Activated B cell treated with CpG ODN at 0.5 μM for 24 hours (primary cell): ENCODE results near the gene BANP. TPM values are rescaled to one million over a fixed set of nuclear protein-coding genes. Genes with fewer than 3 reads are reported as not detected.
"Not testable (repeated sequence)": the region's sequence is repeated elsewhere in the genome, so short reads cannot be mapped to it uniquely, and the experiment has no call there.

Source experiments
- ATAC-seq: fragments of 200-7000 bp; cut with Tn5 transposase; one replicate; pipeline ENCODE4 v1.10.0; 2021; ENCODE audit warnings: low read depth, mild to moderate bottlenecking, moderate library complexity
- CTCF ChIA-PET: fragments of 350-600 bp; sonication (Branson Sonifier 250); formaldehyde crosslinking; loops from one replicate; lab custom pipeline; 2021; ENCODE audit warnings: antibody characterized with exemption; lab: Charles Lee
- POLR2A ChIA-PET: fragments of 350-600 bp; sonication (Branson Sonifier 250); formaldehyde crosslinking; loops from one replicate; lab custom pipeline; 2021; ENCODE audit warnings: antibody characterized with exemption; lab: Charles Lee
- DNase-seq: peaks from one replicate; pipeline ENCODE4 v3.0.0; 2022
- H3K27ac Mint-ChIP-seq: one replicate; pipeline ENCODE4 v1.8.0; 2020; ENCODE audit warnings: mixed read lengths
- H3K27me3 Mint-ChIP-seq: one replicate; pipeline ENCODE4 v1.8.0; 2021; ENCODE audit warnings: mixed read lengths
- H3K36me3 Mint-ChIP-seq: one replicate; pipeline ENCODE4 v1.8.0; 2021; ENCODE audit warnings: low read depth, mixed read lengths
- H3K4me1 Mint-ChIP-seq: one replicate; pipeline ENCODE4 v1.8.0; 2021; ENCODE audit warnings: mixed read lengths
- H3K4me3 Mint-ChIP-seq: one replicate; pipeline ENCODE4 v1.8.0; 2020; ENCODE audit warnings: mild to moderate bottlenecking, mixed read lengths
- H3K9me3 Mint-ChIP-seq: one replicate; pipeline ENCODE4 v1.8.0; 2020; ENCODE audit warnings: mixed read lengths
- CTCF ChIP-seq: fragments of 200-600 bp; IDR thresholded peaks from one replicate; pipeline ENCODE4 v1.8.0; 2022; ENCODE audit warnings: antibody characterized with exemption, mild to moderate bottlenecking
- intact Hi-C: fragments of 100-400 bp; cut with micrococcal nuclease; formaldehyde crosslinking; loops from one replicate; pipeline ENCODE4 v1.15.1; 2024
- total RNA-seq: library from RNA; stranded (reverse); gene quantifications from 2 replicates; pipeline ENCODE4 v1.2.3, GENCODE V29; 2022

BANP gene
- total RNA-seq, 1 donor from 2014 or later, result 72.3 TPM

GRCh38 chr16:88015806-88016140 is 64.5 kb downstream of the BANP start:
- no peak for DNase-seq
- no peak overlapping the region for H3K4me3 Mint-ChIP-seq
- CTCF ChIA-PET, result no interaction called here
- intact Hi-C loops, result no loop called here
- no peaks in the 10 kb centered on the region for H3K27me3 Mint-ChIP-seq
- POLR2A ChIA-PET, result no interaction called here
- ATAC-seq, result no peak
- H3K9me3 Mint-ChIP-seq, result no peaks in the 10 kb centered on the region
- H3K27ac Mint-ChIP-seq, result no peak overlapping the region
- TF ChIP-seq CTCF, result no peak
- H3K36me3 Mint-ChIP-seq, result peaks cover 77% of the 10 kb centered on the region
- H3K4me1 Mint-ChIP-seq, result peaks cover 2% of the 10 kb centered on the region

DNA sequence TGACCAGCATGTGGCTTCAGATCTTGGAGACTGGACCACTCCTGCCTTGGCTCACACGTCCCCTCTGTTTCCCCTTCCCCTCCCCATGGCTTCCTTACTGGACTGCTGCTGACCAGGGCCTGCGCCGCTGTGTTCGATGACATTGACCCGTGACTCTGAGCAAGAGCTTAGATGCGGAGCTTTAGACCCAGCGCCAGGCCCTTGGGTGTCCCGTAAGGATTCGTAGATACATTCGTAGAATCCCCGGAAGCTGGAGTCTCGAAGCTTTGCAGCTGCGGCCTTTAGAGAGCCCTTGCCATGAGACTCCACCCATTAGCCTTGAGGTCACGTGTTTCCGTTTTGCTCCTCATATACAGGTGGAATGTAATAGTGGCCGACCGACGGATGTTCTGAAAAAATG is 65.2 kb downstream of the BANP start:
- H3K9me3 Mint-ChIP-seq, ATAC-seq, POLR2A ChIA-PET, CTCF ChIA-PET, H3K27me3 Mint-ChIP-seq, H3K4me3 Mint-ChIP-seq, H3K27ac Mint-ChIP-seq, H3K4me1 Mint-ChIP-seq, intact Hi-C loops, DNase-seq: not testable (repeated sequence)
- H3K36me3 Mint-ChIP-seq, result peaks cover 73% of the 10 kb centered on the region

DNA sequence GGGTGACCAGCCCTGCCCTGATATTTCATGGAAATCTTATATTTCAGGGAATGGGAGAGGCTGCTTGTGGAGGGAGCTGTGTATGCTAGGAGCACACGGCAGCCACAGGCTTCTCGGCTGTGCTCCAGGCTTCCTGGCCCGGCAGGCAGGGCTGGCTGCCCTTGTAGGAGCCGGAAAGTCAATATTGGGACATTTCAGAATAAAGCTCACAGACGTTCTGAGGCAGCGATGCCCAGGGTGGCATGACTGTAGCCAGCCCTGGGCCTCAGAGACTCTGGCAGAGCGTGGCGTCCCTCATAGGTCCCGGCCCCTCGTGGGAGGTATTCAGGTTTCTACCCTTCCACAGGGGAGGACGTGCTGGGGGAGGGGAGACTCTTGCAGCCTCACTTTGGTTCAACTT is 65.7 kb downstream of the BANP start:
- TF ChIP-seq CTCF, result no peak
- intact Hi-C loops, result no loop called here
- DNase-seq, result no peak
- ChIA-PET CTCF (no interaction called here), POLR2A (no interaction called here)
- Mint-ChIP-seq H3K4me3 (no peak overlapping the region), H3K4me1 (peaks cover 2% of the 10 kb centered on the region), H3K9me3 (no peaks in the 10 kb centered on the region), H3K36me3 (peaks cover 72% of the 10 kb centered on the region), H3K27me3 (no peaks in the 10 kb centered on the region), H3K27ac (no peak overlapping the region)
- no peak for ATAC-seq

DNA sequence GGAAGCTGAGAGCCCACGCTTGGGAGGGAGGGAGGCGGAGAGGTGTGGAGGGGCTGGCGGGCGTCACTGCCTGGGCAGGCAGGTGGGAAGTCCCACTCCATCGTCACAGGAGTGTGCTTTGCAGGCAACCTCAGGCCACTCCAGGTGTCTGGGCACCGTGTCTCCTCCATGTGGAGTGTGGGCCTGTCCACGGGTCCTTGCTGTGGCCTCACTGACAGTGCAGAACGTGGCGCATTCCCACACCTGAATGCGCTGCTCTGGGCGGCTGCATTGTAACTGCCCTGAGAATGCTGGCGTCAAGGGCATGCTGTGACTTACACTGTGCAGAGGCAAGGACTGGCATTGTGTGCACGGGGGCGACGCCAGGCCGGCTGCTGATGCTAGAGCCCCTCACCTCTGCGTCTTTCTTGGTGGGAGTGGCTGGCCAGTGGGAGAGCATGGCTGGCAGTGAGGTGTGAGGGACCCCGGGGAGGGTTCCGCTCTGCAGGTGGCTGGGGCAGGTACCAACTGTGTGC is 66.4 kb downstream of the BANP start:
- H3K27me3 Mint-ChIP-seq, result no peaks in the 10 kb centered on the region
- POLR2A ChIA-PET, result no interaction called here
- no peak overlapping the region for H3K4me3 Mint-ChIP-seq
- CTCF ChIA-PET, result no interaction called here
- intact Hi-C loops, result no loop called here
- DNase-seq (no peak), ATAC-seq (no peak)
- no peaks in the 10 kb centered on the region for H3K9me3 Mint-ChIP-seq
- H3K27ac Mint-ChIP-seq, result no peak overlapping the region
- peaks cover 71% of the 10 kb centered on the region for H3K36me3 Mint-ChIP-seq
- TF ChIP-seq CTCF, result no peak
- H3K4me1 Mint-ChIP-seq, result peaks cover 2% of the 10 kb centered on the region

- H3K4me3 Mint-ChIP-seq, DNase-seq, H3K4me1 Mint-ChIP-seq, intact Hi-C loops, ATAC-seq, H3K9me3 Mint-ChIP-seq, POLR2A ChIA-PET, H3K27ac Mint-ChIP-seq, H3K27me3 Mint-ChIP-seq, CTCF ChIA-PET: not testable (repeated sequence)
- peaks cover 71% of the 10 kb centered on the region for H3K36me3 Mint-ChIP-seq
Observed at GRCh38 chr16:88018382-88018781, 67.1 kb downstream of the BANP start.

GRCh38 chr16:88019041-88019820 is 68.0 kb downstream of the BANP start:
- POLR2A ChIA-PET, H3K27ac Mint-ChIP-seq, H3K4me1 Mint-ChIP-seq, H3K4me3 Mint-ChIP-seq, DNase-seq, intact Hi-C loops, H3K9me3 Mint-ChIP-seq, H3K27me3 Mint-ChIP-seq, CTCF ChIA-PET, ATAC-seq: not testable (repeated sequence)
- H3K36me3 Mint-ChIP-seq, result peaks cover 72% of the 10 kb centered on the region
